Transverse colon (tissue), 4 donors: ENCODE data around the gene SLC9A1. TPM values are rescaled to one million over a fixed set of nuclear protein-coding genes. Genes with fewer than 3 reads are reported as not detected.

Experiments used
- DNase-seq: peaks from one replicate; pipeline ENCODE4 v3.0.0-alpha.2; 2019
- H3K27ac ChIP-seq, 4 donors: fragments of 200-600 bp; sonication (generic); 2 replicates each; pipeline ENCODE4 v1.5.1; 2016 to 2018; ENCODE audit warnings: inconsistent platforms in 4 of 4
- H3K27me3 ChIP-seq: fragments of 200-600 bp; sonication (generic); 2 replicates; pipeline ENCODE4 v1.5.1; 2017; ENCODE audit warnings: inconsistent platforms
- H3K36me3 ChIP-seq, 4 donors: fragments of 200-600 bp; sonication (generic); 2 replicates each; pipeline ENCODE4 v1.5.1; 2017 to 2019; ENCODE audit warnings: inconsistent platforms in 4 of 4
- H3K4me1 ChIP-seq, 4 donors: fragments of 200-600 bp; sonication (generic); 2 replicates each; pipeline ENCODE4 v1.5.1; 2017 to 2020; ENCODE audit warnings: inconsistent platforms in 4 of 4
- H3K4me3 ChIP-seq, 4 donors: fragments of 200-600 bp; sonication (generic); 1 replicate in 1 of 4; 2 replicates in 3 of 4; pipeline versions ENCODE4 v1.5.1 to v1.6.1; 2017 to 2019; ENCODE audit warnings: inconsistent platforms in 4 of 4
- H3K9me3 ChIP-seq, 2 donors: fragments of 200-600 bp; sonication (generic); 2 replicates each; pipeline ENCODE4 v1.5.1; 2017 to 2019; ENCODE audit warnings: inconsistent platforms in 2 of 2
- EP300 ChIP-seq: sonication (generic); formaldehyde crosslinking; IDR thresholded peaks from one replicate; pipeline ENCODE4 v1.6.1; 2017; ENCODE audit warnings: antibody characterized with exemption, low read depth
- POLR2A ChIP-seq: fragments of 450-650 bp; IDR thresholded peaks from one replicate; pipeline ENCODE4 v1.6.1; 2016; ENCODE audit warnings: antibody characterized with exemption, mild to moderate bottlenecking, moderate library complexity
- POLR2AphosphoS5 ChIP-seq, 3 donors: sonication (generic); formaldehyde crosslinking; IDR thresholded peaks; one replicate each; pipeline ENCODE4 v1.6.1; 2016; ENCODE audit warnings: antibody characterized with exemption in 3 of 3
- WGBS, 2 donors: methylation state at CpG; one replicate each; pipeline ENCODE4 v1.1.5; 2018; ENCODE audit warnings: low coverage in 1 of 2; 5-methylcytosine and 5-hydroxymethylcytosine counted together
- in situ Hi-C, 4 donors: fragments of 200-750 bp; cut with MboI; loops; one replicate each; pipeline versions ENCODE4 v1.15.0 to v1.15.1; 2017; ENCODE audit warnings: low sequenced_read_pairs in 3 of 4, low pct_ligation_motif_present in 1 of 4, low pct_unique_long_range_greater_than_20kb in 1 of 4
- intact Hi-C: fragments of 100-400 bp; cut with DNase I; formaldehyde crosslinking; loops from one replicate; pipeline ENCODE4 v1.15.1; 2023; ENCODE audit warnings: low total_unique reads
- total RNA-seq, 4 donors: library from RNA; depleted of rRNA; stranded (reverse); fragments of >200 nt; gene quantifications; one replicate each; pipeline ENCODE4 v1.1.0, GENCODE V29; 2016
- TF ChIP-seq, protein P1 (sequence below), 5 experiments: fragments of 200-600 bp in 3 of 5; fragments of 450-650 bp in 2 of 5; sonication (generic) in 3 of 5; IDR thresholded peaks; 1 replicate in 2 of 5; 2 replicates in 3 of 5; pipeline ENCODE4 v1.5.1; 2016 to 2017; ENCODE audit warnings: antibody characterized with exemption in 5 of 5, inconsistent platforms in 3 of 5, mild to moderate bottlenecking in 2 of 5, moderate library complexity in 1 of 5

SLC9A1 gene
- total RNA-seq, 4 donors from 2014 or later: 17.9 to 140 (median 101) TPM

DNA sequence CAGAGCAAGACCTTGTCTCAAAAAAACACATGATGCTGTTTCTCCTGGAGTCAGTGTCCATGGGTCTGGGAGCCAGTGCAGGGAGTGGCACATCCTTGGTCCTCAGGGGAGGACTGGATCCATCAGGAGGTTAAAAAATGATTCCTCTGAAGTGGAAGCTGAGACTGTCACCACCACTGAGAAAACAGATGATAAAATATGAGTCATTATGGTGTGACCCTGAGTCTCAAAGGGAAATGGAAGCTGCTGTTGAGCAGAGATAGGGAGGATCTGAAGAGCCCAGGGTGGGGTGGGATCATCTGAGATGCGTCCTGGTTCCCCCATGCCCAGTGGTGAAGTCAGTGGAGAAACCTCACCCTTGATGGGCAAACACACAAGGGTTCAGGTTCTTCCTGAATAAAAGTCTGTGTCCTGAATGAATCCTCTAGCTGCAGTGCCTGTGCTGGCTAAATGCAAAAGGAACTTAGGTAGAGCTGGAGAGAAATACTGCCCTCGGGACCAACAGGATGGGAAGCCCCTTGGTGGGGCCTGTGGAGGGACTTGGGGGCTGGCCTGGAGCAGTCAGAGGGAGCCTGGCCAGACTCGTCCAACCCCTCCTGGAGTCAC is 80.6 kb downstream of the SLC9A1 start:
- no peaks in the 10 kb centered on the region for H3K27me3 ChIP-seq
- 50 to 83% methylated on average over 1 to 3 of the region's 3 CpGs for WGBS, 2 donors
- H3K27ac ChIP-seq: no peak overlapping the region
- in situ Hi-C loops: no loop called here
- H3K36me3 ChIP-seq: no peaks in the 10 kb centered on the region
- TF ChIP-seq EP300: no peak
- no peak for TF ChIP-seq POLR2AphosphoS5 (IDR thresholded peaks at IDR 0.05)
- TF ChIP-seq POLR2A: no peak
- TF ChIP-seq, protein P1, sequence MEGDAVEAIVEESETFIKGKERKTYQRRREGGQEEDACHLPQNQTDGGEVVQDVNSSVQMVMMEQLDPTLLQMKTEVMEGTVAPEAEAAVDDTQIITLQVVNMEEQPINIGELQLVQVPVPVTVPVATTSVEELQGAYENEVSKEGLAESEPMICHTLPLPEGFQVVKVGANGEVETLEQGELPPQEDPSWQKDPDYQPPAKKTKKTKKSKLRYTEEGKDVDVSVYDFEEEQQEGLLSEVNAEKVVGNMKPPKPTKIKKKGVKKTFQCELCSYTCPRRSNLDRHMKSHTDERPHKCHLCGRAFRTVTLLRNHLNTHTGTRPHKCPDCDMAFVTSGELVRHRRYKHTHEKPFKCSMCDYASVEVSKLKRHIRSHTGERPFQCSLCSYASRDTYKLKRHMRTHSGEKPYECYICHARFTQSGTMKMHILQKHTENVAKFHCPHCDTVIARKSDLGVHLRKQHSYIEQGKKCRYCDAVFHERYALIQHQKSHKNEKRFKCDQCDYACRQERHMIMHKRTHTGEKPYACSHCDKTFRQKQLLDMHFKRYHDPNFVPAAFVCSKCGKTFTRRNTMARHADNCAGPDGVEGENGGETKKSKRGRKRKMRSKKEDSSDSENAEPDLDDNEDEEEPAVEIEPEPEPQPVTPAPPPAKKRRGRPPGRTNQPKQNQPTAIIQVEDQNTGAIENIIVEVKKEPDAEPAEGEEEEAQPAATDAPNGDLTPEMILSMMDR (IDR thresholded peaks at IDR 0.05): no peak
- no peak for DNase-seq
- no peak overlapping the region for H3K4me3 ChIP-seq
- intact Hi-C loops: loop anchor here (5.0 kb wide), 1 partner anchor 112 kb away; the partner anchor contains the start of gene KDF1
- no peaks in the 10 kb centered on the region for H3K9me3 ChIP-seq
- no peaks in the 10 kb centered on the region for H3K4me1 ChIP-seq

DNA sequence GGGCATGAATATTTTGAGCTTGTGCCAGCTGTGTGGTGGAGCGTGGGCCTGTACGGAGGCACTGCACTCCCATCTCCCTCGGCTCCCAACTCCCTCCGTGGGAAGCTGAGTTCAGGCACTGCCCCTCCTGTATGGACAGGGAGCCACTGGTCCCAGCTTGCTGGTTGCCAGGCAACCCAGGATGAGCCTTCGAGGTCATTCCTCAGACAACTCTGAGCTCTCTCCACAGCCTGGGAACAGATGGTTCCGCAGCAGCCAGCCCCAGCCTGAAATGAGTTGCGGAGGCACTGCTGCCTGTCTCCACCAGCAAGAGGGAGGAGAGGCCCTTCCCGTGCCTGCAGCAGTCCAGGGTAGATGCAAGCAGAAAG is 83.9 kb downstream of the SLC9A1 start:
- no peak overlapping the region for H3K27ac ChIP-seq
- no peaks in the 10 kb centered on the region for H3K36me3 ChIP-seq
- intact Hi-C loops: loop anchor here (5.0 kb wide), 1 partner anchor 109 kb away; the partner anchor contains the start of gene KDF1
- no peak for TF ChIP-seq POLR2A
- no peak for TF ChIP-seq POLR2AphosphoS5 (IDR thresholded peaks at IDR 0.05)
- TF ChIP-seq EP300: no peak
- TF ChIP-seq, protein P1 (IDR thresholded peaks at IDR 0.05): no peak
- H3K4me3 ChIP-seq: no peak overlapping the region
- in situ Hi-C loops: no loop called here
- no peak for DNase-seq
- H3K9me3 ChIP-seq: no peaks in the 10 kb centered on the region
- H3K4me1 ChIP-seq: no peaks in the 10 kb centered on the region
- H3K27me3 ChIP-seq: no peaks in the 10 kb centered on the region
- 56% methylated on average over 8 of the region's 8 CpGs; no CpG with 5 or more reads in 1 of the 2 donors for WGBS, 2 donors

DNA sequence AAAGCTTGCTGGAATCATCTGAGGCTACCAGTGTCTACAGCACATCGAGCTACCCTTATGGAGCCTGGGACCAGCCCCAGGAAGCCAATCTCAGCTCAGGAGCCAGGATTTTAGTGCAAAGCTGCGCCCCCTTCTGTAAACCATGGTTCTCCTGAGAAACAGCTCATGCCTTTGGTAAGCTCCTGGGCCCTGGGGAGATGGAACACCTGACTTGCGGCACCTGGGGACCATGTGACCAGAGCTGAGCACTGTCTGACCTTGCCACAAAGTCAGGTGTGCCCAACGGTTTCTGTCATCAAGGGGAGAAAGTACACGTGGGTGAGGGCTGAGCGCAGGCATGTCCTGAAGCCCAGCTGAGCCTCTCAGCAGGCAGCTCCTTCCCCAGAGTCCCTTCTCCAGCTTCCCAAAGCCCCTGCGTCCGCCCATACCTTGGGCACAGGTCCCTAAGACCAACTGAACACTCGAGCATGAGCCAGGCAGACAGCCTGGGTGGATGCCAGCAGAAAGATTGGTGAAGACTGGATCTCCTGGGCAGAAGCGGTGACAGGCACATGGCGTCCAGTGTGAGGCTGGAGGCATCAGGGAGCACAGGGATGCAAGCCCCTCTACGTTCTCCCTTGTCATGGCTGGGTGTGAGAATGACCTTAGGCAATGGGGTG is 84.4 kb downstream of the SLC9A1 start:
- in situ Hi-C loops (no loop called here), intact Hi-C loops (loop anchor here (5.0 kb wide), 1 partner anchor 108 kb away; the partner anchor contains the start of gene KDF1)
- TF ChIP-seq POLR2A: no peak
- no peak for TF ChIP-seq POLR2AphosphoS5 (IDR thresholded peaks at IDR 0.05)
- TF ChIP-seq, protein P1 (IDR thresholded peaks at IDR 0.05): no peak
- TF ChIP-seq EP300: no peak
- Histone ChIP-seq H3K27ac (no peak overlapping the region), H3K9me3 (no peaks in the 10 kb centered on the region), H3K36me3 (no peaks in the 10 kb centered on the region), H3K4me3 (no peak overlapping the region), H3K27me3 (no peaks in the 10 kb centered on the region), H3K4me1 (no peaks in the 10 kb centered on the region)
- DNase-seq: no peak
- WGBS, 2 donors: 66% methylated on average over 12 of the region's 12 CpGs; no CpG with 5 or more reads in 1 of the 2 donors

DNA sequence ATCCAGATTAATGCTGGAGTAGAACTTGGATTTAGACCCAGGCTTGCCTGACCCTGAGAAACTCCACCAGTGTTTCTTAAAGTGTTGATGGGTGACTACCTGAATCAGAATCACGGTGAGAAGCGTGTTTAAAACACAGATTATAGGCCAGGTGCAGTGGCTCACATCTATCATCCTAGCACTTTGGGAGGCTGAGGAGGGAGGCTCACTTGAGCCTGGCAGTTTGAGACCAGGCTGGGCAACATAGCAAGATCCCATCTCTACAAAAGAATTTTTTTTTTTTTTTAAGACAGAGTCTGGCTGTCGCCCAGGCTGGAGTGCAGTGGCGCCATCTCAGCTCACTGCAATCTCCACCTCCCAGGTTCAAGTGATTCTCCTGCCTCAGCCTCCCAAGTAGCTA is 86.0 kb downstream of the SLC9A1 start:
- Histone ChIP-seq H3K36me3 (no peaks in the 10 kb centered on the region), H3K4me3 (no peak overlapping the region), H3K9me3 (no peaks in the 10 kb centered on the region), H3K27me3 (no peaks in the 10 kb centered on the region), H3K27ac (no peak overlapping the region), H3K4me1 (no peaks in the 10 kb centered on the region)
- no peak for TF ChIP-seq EP300
- TF ChIP-seq, protein P1 (IDR thresholded peaks at IDR 0.05): no peak
- no peak for TF ChIP-seq POLR2AphosphoS5 (IDR thresholded peaks at IDR 0.05)
- TF ChIP-seq POLR2A: no peak
- intact Hi-C loops: no loop called here
- no peak for DNase-seq
- WGBS, 2 donors: 75 to 81% methylated on average over 2 to 4 of the region's 4 CpGs
- in situ Hi-C loops: no loop called here
